ENCODE data around the gene CLEC16A. TPM values are rescaled to one million over a fixed set of nuclear protein-coding genes. Genes with fewer than 3 reads are reported as not detected.
A peak's percentile ranks its signal among the peaks of the same experiment; 100 is the strongest.

The CLEC16A gene
- total RNA-seq, 1 donor from 2014 or later = 33.4 TPM

DNA sequence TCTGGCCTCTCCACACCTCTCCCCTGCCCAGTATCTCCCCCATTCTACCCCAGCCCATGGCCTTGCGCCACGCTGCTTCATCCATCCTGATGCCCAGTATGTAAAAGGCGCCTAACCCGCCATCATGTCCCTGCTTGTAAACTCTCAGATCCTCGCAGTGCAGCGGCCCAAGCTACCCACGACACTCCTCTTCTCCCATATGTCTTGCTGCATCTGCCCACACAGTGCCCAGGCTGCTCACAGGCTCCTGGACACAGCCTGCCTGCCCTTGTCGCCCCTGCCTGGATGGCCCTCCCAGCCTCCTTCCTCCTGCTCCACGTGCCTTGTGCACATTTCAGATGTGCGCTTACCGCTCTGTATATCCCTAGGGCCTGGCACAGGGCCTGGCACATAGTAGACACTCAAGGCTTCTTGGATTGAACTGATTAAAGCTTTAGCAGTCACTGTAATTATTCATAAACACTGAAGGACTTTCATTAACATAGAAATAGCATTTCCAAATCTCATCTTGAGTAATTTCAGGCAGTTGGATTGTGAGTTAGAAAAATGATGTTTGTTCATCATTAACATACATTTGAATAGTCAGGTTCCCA lies 129.1 kb downstream of the CLEC16A start:
- TF ChIP-seq, protein P1, sequence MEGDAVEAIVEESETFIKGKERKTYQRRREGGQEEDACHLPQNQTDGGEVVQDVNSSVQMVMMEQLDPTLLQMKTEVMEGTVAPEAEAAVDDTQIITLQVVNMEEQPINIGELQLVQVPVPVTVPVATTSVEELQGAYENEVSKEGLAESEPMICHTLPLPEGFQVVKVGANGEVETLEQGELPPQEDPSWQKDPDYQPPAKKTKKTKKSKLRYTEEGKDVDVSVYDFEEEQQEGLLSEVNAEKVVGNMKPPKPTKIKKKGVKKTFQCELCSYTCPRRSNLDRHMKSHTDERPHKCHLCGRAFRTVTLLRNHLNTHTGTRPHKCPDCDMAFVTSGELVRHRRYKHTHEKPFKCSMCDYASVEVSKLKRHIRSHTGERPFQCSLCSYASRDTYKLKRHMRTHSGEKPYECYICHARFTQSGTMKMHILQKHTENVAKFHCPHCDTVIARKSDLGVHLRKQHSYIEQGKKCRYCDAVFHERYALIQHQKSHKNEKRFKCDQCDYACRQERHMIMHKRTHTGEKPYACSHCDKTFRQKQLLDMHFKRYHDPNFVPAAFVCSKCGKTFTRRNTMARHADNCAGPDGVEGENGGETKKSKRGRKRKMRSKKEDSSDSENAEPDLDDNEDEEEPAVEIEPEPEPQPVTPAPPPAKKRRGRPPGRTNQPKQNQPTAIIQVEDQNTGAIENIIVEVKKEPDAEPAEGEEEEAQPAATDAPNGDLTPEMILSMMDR (conservative IDR thresholded peaks at IDR 0.05) = no peak
- no peaks in the 10 kb centered on the region for H3K27me3 Mint-ChIP-seq
- H3K27ac Mint-ChIP-seq = no peak overlapping the region
- peaks cover 24% of the 10 kb centered on the region for H3K36me3 Mint-ChIP-seq
- no peak for DNase-seq (ENCODE audit: extremely low spot score, unreplicated experiment)
- H3K4me1 Mint-ChIP-seq (ENCODE audit: unreplicated experiment) = peaks cover 40% of the 10 kb centered on the region
- H3K9me3 Mint-ChIP-seq = no peaks in the 10 kb centered on the region
- no peak overlapping the region for H3K4me3 Mint-ChIP-seq

DNA sequence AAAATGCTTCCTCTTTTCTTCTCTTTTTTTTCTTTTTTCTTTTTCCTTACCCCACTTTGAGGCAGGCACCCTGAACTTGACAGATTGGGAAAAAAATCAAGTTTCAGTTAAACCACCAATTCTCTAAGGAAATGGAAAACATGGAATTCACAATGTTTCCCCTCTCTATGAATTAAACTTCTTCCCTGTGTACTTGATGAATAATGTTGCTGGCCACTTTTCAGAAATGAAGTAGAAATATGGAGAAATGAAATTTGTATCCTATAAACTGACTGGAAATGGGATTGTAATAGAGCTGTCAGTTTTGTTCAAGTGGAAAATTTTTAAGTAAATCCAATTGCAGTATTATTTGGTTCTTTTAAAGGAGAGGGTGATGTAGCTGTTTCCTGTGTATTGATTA lies 129.8 kb downstream of the CLEC16A start:
- no peak overlapping the region for H3K4me3 Mint-ChIP-seq
- TF ChIP-seq, protein P1 (conservative IDR thresholded peaks at IDR 0.05) = no peak
- H3K9me3 Mint-ChIP-seq = no peaks in the 10 kb centered on the region
- no peaks in the 10 kb centered on the region for H3K27me3 Mint-ChIP-seq
- peaks cover 45% of the 10 kb centered on the region for H3K4me1 Mint-ChIP-seq (ENCODE audit: unreplicated experiment)
- DNase-seq (ENCODE audit: extremely low spot score, unreplicated experiment) = no peak
- no peak overlapping the region for H3K27ac Mint-ChIP-seq
- H3K36me3 Mint-ChIP-seq = peaks cover 24% of the 10 kb centered on the region

DNA sequence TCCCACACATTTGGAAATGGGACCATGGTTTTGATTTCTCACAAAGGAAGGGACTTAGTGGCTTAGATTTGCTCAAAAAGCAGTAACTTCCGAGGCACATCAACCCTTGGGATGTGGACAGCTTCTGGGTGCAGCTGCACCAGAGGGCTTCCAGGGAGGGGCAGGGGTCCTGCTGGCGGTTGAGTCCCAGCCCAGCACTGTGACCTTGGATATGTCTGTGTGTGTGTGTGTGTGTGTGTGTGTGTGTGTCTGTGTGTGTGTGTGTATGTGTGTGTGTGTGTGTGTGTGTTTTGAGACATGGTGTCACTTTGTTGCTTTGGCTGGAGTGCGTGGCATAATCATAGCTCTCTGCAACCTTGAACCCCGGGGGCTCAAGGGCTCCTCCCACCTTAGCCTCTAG lies 130.8 kb downstream of the CLEC16A start:
- Mint-ChIP-seq H3K9me3 (no peaks in the 10 kb centered on the region), H3K36me3 (peaks cover 24% of the 10 kb centered on the region), H3K27ac (no peak overlapping the region), H3K27me3 (no peaks in the 10 kb centered on the region), H3K4me1 (ENCODE audit: unreplicated experiment) (peaks cover 55% of the 10 kb centered on the region), H3K4me3 (no peak overlapping the region)
- no peak for DNase-seq (ENCODE audit: extremely low spot score, unreplicated experiment)
- TF ChIP-seq, protein P1 (conservative IDR thresholded peaks at IDR 0.05) = no peak

DNA sequence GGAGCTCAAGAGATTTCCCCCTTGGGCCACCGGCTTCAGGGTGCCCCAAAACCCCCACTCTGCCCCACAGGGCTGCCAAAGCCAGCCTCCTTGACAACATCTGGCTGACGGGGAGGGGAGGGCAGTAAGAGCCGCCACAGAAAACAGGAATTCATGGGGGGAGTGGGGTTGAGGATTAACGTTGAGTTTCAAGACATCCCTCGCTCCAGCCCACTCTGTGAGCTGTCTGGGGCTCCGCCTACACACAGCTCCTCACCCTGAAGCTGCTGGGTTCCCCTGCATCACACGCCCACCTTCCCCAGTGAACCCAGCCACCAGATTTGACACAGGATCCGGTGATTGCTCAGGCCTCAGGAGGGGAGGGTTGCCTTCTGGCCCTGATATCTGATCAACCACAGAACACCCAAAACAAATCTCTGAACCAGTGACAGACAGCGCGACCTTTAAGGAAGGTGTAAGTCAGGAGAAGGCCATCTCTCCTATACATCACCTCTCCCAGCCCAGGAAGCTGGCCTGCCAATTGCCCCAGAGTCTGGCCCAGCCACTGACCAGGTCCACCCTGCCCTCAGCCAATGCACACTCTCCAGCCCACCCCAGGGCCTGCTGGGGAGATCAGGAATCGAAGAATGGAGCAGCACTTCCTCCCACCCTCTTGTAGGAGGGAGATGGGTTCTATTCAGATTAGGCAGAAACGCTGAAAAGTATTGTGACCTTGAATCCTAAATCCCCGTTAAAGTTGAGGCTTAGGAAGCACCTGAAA lies 132.1 kb downstream of the CLEC16A start:
- Mint-ChIP-seq H3K27ac (no peak overlapping the region), H3K9me3 (no peaks in the 10 kb centered on the region), H3K4me3 (no peak overlapping the region), H3K36me3 (peaks cover 22% of the 10 kb centered on the region), H3K27me3 (no peaks in the 10 kb centered on the region), H3K4me1 (ENCODE audit: unreplicated experiment) (peaks cover 63% of the 10 kb centered on the region)
- DNase-seq (ENCODE audit: extremely low spot score, unreplicated experiment) = no peak
- TF ChIP-seq, protein P1 (conservative IDR thresholded peaks at IDR 0.05) = no peak

DNA sequence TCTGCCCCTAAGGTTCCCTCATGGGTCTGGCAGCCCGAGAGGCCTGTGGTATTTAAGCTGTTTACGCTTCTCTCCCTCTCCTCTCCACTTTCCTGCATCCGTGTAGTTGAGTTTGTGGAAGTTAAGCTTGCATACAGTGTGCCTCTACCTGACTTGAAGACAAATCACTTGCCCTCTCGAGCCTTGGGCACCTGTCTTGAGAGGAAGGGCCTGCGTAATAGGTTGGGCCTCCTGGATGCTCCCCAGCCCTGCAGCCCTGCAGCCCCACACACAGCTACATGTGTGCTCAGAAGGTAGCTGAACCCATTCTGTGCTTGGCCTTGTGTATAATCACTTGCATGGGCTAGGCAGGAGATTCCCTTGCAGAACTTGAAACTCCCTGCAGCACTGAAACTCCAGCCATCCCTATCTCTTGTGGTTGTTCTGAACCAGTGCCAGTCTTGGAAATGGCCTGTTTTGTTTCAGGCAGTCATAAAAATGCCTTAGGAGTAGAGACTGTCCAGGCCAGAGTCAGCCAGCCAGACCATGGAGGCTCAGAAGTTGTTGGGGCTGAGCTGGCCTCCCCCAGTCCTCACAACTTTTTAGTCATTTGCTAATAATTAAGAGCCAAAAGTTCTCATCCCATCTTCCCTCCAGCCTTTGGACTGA lies 134.6 kb downstream of the CLEC16A start:
- Mint-ChIP-seq H3K9me3 (no peaks in the 10 kb centered on the region), H3K27me3 (no peaks in the 10 kb centered on the region), H3K4me1 (ENCODE audit: unreplicated experiment) (peaks cover 61% of the 10 kb centered on the region), H3K36me3 (peaks cover 10% of the 10 kb centered on the region), H3K4me3 (peak overlapping the region; percentile 35), H3K27ac (peak overlapping the region; percentile 63)
- TF ChIP-seq, protein P1 (conservative IDR thresholded peaks at IDR 0.05) = no peak
- DNase-seq (ENCODE audit: extremely low spot score, unreplicated experiment) = no peak

Data from type B pancreatic cell (in vitro differentiated cells).